GM21528 (cell line): ENCODE results near the gene DCP2.
A peak's percentile ranks its signal among the peaks of the same experiment; 100 is the strongest.
"Not testable (repeated sequence)": the region's sequence is repeated elsewhere in the genome, so short reads cannot be mapped to it uniquely, and the experiment has no call there.

Experiments used
- ATAC-seq: cut with Tn5 transposase; IDR thresholded peaks from one replicate; pipeline ENCODE4 v1.9.1; 2021; ENCODE audit warnings: mild to moderate bottlenecking, moderate library complexity; ENCODE audit not compliant: unreplicated experiment, low FRiP score

Gene DCP2

GRCh38 chr5:112976432-112977309 lies at the start of gene DCP2:
TSS of gene DCP2 (plus strand) at chr5:112976798. CDS start at chr5:112976934, 136 bp downstream.
- peak; percentile 98 for ATAC-seq

GRCh38 chr5:112929336-112930081 lies 47.1 kb upstream of the DCP2 start:
- peak; percentile 59 for ATAC-seq

- ATAC-seq, result peak; percentile 42
Measured at GRCh38 chr5:112930082-112930344, 46.6 kb upstream of the DCP2 start.

DNA sequence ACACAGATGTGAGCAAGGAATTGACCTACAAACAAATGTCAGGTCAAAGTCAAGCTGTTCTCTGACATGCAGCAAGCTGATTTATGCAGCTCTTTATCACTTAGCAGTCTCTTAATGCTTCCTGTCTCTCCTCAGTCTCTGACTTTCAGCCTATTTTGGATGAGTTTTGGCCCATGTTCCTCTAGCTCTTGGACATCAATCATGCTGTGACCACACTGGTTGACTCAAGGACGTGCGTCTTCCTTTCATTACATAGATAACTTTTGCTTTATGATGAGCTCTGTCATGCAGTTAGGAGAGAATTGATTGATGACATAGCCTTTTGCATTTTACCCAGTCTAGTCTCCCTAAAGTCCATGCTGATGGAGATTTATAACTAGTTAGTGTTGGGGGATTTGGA lies 45.1 kb upstream of the DCP2 start:
- ATAC-seq, result no peak

DNA sequence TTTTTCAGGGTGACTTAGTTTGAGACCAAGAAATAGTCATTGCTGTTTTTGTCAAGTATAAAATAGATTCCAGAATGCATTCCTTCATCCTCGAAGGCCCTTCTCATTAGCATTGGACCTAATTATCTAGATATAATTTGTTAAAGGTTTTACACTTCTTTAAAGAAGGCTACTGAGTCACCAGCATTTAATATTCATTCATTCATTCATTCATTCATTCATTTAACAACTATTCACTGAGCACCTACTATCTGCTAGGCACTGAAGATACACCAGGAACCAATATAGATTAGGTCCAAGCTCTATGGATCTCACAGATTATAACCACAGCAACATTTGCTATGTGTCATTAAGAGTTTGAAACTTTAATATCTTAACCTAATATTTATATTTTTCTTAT lies 43.5 kb upstream of the DCP2 start:
- ATAC-seq, result no peak

DNA sequence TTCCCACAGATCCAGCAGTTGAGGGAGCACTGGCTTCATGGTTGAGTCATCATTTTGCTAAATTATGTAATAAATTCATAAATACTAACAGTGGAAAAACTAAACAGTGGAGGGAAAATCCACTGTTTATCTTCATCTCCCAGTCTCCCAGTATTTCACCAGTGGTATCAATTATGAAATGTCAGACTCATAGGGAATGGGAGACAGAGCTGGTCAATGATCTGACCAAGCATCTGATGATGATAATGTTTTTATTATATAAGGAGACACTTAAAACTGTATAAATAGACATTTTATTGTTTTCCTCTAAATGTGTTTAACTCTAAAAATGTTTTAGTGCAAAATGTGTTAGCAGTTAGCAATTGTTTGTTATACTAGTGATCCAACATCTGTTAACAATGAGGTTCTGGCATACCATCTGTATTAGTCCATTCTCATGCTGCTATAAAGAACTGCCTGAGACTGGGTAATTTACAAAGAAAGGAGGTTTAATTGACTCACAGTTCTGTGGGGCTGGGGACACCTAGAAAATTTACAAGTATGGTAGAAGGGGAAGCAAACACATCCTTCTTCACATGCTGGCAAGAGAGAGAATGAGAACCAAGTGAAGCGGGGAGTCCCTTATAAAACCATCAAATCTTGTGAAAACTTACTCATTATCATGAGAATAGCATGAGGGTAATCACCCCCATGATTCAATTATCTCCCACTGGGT lies 42.8 kb upstream of the DCP2 start:
- ATAC-seq, result no peak

GRCh38 chr5:112934366-112934663 lies 42.3 kb upstream of the DCP2 start:
- no peak for ATAC-seq

GRCh38 chr5:112935675-112936074 lies 40.9 kb upstream of the DCP2 start:
- ATAC-seq, result no peak

DNA sequence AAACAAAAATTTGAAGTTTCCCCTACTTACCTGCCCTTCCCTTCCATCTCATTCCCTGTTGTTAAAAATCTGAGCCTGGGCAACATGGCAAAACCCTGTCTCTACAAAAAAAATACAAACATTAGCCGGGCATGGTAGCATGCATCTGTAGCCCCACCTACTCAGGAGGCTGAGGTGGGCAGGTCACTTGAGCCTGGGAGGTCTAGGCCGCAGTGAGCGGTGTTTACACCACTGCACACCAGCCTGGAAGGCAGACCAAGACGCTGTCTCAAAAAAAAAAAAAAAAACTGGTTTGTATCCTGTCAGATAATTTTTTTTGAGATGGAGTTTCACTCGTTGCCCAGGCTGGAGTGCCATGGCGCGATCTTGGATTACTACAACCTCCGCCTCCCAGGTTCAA lies 38.3 kb upstream of the DCP2 start:
- ATAC-seq, result no peak

DNA sequence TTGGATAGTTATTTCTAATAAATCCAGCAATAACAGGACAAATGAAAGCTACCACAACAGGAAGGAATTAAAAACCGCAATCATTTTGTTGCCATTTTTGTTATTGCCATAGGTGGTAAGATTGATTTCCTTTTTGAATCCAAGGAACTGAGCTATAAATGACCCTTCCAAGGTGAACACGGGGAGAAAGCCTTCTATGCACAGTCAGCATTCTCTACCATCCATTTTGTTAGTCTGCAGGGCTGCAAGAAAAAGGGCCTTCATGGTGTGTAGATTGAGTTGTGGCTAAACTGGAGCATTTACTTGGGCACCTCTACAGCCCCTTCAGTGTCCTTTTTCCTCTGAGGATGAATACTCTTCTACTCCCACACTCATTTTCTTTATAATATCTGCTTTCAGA lies 35.9 kb upstream of the DCP2 start:
- no peak for ATAC-seq

GRCh38 chr5:112948458-112948857 lies 28.1 kb upstream of the DCP2 start:
- no peak for ATAC-seq

GRCh38 chr5:112951124-112951702 lies 25.4 kb upstream of the DCP2 start:
- ATAC-seq, result peak; percentile 87

DNA sequence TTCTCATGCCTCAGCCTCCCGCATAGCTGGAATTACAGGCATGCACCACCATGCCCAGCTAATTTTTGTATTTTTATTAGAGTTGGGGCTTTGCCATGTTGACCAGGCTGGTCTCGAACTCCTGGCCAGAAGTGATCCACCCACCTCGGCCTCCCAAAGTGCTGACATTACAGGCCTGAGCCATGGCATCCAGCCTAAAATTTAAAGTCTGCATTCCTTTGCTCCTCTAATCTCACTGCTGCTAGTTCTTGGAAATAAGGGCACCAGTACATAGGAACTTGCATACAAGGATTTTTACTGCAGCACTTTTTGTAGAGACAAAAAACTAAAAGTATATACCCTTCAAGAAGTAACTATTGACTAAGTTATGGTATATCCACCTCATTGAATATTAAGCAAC lies 20.0 kb upstream of the DCP2 start:
- no peak for ATAC-seq

- ATAC-seq, result no peak
Measured at GRCh38 chr5:112957036-112957808, 19.4 kb upstream of the DCP2 start.

GRCh38 chr5:112958093-112959088 lies 18.2 kb upstream of the DCP2 start:
- peak; percentile 67 for ATAC-seq

DNA sequence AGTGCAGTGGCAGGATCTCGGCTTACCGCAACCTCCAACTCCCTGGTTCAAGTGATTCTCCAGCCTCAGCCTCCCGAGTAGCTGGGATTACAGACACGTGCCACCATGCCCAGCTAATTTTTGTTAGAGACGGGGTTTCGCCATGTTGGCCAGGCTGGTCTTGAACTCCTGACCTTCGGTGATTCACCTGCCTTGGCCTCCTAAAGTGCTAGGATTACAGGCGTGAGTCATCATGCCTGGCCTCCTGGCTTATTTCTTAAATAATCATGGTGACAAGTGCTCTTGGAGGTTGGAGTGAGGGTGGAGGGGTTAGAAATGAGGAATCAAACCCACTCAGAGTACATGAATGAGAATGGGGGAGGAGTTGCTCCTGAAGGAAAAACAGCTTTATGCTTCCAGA lies 16.7 kb upstream of the DCP2 start:
- not testable (repeated sequence) for ATAC-seq

- no peak for ATAC-seq
Measured at GRCh38 chr5:112960315-112960714, 16.3 kb upstream of the DCP2 start.

DNA sequence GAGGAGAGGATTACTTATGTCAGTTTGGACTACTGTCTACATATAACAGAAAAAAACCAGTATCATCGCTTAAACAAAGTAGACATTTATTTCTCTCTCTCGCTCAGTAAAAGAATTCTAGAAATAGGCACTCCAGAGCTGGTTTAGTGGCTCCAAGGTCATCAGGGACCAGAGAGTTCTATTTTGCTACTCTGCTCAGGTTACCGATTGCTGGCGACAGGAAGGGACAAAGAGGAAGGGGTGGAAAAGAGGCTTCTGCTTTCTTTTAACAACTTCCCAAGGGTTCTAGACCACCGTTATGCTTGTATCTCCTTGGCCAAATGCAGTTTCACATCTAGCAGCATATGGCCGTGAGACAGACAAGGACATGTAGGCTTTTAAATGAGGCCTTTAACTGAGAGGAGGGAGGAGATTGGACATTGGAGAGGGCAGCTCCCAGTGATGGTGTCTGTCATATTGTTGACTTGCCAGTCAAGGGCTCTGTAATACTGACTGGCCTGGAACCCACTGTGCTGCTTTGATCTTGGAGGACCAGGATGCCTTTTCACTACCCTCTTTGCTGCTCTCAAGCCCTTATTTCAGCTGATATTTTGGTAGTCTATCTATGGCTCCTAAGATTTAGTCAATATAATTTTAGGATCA lies 15.6 kb upstream of the DCP2 start:
- ATAC-seq, result no peak

DNA sequence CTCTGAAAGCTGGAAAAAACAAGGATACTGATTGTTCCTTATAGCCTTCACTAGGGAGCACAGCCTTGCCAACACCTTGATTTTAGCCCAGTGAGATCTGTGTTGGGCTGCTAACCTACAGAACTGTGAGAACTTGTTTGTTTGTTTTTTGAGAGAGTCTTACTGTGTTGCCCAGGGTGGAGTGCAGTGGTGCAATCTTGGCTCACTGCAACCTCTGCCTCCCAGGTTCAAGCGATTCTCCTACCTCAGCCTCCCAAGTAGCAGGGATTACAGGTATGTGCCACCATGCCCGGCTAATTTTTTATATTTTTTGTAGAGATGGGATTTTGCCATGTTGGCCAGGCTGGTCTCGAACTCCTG lies 13.2 kb upstream of the DCP2 start:
- not testable (repeated sequence) for ATAC-seq
